Measurements from ENCODE around the gene SYNM.

The SYNM gene

GRCh38 chr15:99165020-99165790, 60.3 kb downstream of the SYNM start:
- Histone ChIP-seq H3K9ac (ENCODE audit: low read length) (no peak overlapping the region), H3K9me3 (ENCODE audit: control insufficient read depth, insufficient read depth, low read depth, low read length) (no peaks in the 10 kb centered on the region), H3K4me1 (ENCODE audit: control insufficient read depth, insufficient read depth, low read length) (no peaks in the 10 kb centered on the region), H3K4me3 (ENCODE audit: low read depth, low read length) (no peak overlapping the region), H3K27ac (ENCODE audit: low read depth, low read length) (no peak overlapping the region), H3K36me3 (ENCODE audit: control insufficient read depth, insufficient read depth, low read length) (peaks cover 11% of the 10 kb centered on the region), H3K27me3 (ENCODE audit: control insufficient read depth, insufficient read depth, low read length) (no peaks in the 10 kb centered on the region)

- no peak overlapping the region for H3K9ac ChIP-seq (ENCODE audit: low read length)
- no peak overlapping the region for H3K27ac ChIP-seq (ENCODE audit: low read depth, low read length)
- H3K4me3 ChIP-seq (ENCODE audit: low read depth, low read length): no peak overlapping the region
- no peaks in the 10 kb centered on the region for H3K9me3 ChIP-seq (ENCODE audit: control insufficient read depth, insufficient read depth, low read depth, low read length)
- H3K4me1 ChIP-seq (ENCODE audit: control insufficient read depth, insufficient read depth, low read length): no peaks in the 10 kb centered on the region
- peaks cover 15% of the 10 kb centered on the region for H3K36me3 ChIP-seq (ENCODE audit: control insufficient read depth, insufficient read depth, low read length)
- H3K27me3 ChIP-seq (ENCODE audit: control insufficient read depth, insufficient read depth, low read length): no peaks in the 10 kb centered on the region
Measured at GRCh38 chr15:99165956-99166689, 61.2 kb downstream of the SYNM start.

- no peaks in the 10 kb centered on the region for H3K9me3 ChIP-seq (ENCODE audit: control insufficient read depth, insufficient read depth, low read depth, low read length)
- no peaks in the 10 kb centered on the region for H3K27me3 ChIP-seq (ENCODE audit: control insufficient read depth, insufficient read depth, low read length)
- no peak overlapping the region for H3K27ac ChIP-seq (ENCODE audit: low read depth, low read length)
- H3K36me3 ChIP-seq (ENCODE audit: control insufficient read depth, insufficient read depth, low read length): peaks cover 11% of the 10 kb centered on the region
- no peak overlapping the region for H3K9ac ChIP-seq (ENCODE audit: low read length)
- no peaks in the 10 kb centered on the region for H3K4me1 ChIP-seq (ENCODE audit: control insufficient read depth, insufficient read depth, low read length)
- no peak overlapping the region for H3K4me3 ChIP-seq (ENCODE audit: low read depth, low read length)
Measured at GRCh38 chr15:99167201-99167600, 62.3 kb downstream of the SYNM start.

- Histone ChIP-seq H3K9ac (ENCODE audit: low read length) (no peak overlapping the region), H3K9me3 (ENCODE audit: control insufficient read depth, insufficient read depth, low read depth, low read length) (no peaks in the 10 kb centered on the region), H3K4me1 (ENCODE audit: control insufficient read depth, insufficient read depth, low read length) (no peaks in the 10 kb centered on the region), H3K36me3 (ENCODE audit: control insufficient read depth, insufficient read depth, low read length) (peaks cover 14% of the 10 kb centered on the region), H3K27ac (ENCODE audit: low read depth, low read length) (no peak overlapping the region), H3K4me3 (ENCODE audit: low read depth, low read length) (no peak overlapping the region), H3K27me3 (ENCODE audit: control insufficient read depth, insufficient read depth, low read length) (no peaks in the 10 kb centered on the region)
Measured at GRCh38 chr15:99167640-99168039, 62.8 kb downstream of the SYNM start.

- Histone ChIP-seq H3K4me3 (ENCODE audit: low read depth, low read length) (no peak overlapping the region), H3K9ac (ENCODE audit: low read length) (no peak overlapping the region), H3K27ac (ENCODE audit: low read depth, low read length) (no peak overlapping the region), H3K36me3 (ENCODE audit: control insufficient read depth, insufficient read depth, low read length) (peaks cover 18% of the 10 kb centered on the region), H3K9me3 (ENCODE audit: control insufficient read depth, insufficient read depth, low read depth, low read length) (no peaks in the 10 kb centered on the region), H3K27me3 (ENCODE audit: control insufficient read depth, insufficient read depth, low read length) (no peaks in the 10 kb centered on the region), H3K4me1 (ENCODE audit: control insufficient read depth, insufficient read depth, low read length) (no peaks in the 10 kb centered on the region)
Measured at GRCh38 chr15:99168601-99169580, 64.0 kb downstream of the SYNM start.

- no peak overlapping the region for H3K27ac ChIP-seq (ENCODE audit: low read depth, low read length)
Measured at GRCh38 chr15:99169769-99170311, 65.0 kb downstream of the SYNM start.

GRCh38 chr15:99170476-99171065, 65.7 kb downstream of the SYNM start:
- peaks cover 21% of the 10 kb centered on the region for H3K36me3 ChIP-seq (ENCODE audit: control insufficient read depth, insufficient read depth, low read length)
- no peaks in the 10 kb centered on the region for H3K27me3 ChIP-seq (ENCODE audit: control insufficient read depth, insufficient read depth, low read length)
- H3K4me1 ChIP-seq (ENCODE audit: control insufficient read depth, insufficient read depth, low read length): no peaks in the 10 kb centered on the region
- H3K4me3 ChIP-seq (ENCODE audit: low read depth, low read length): no peak overlapping the region
- no peak overlapping the region for H3K27ac ChIP-seq (ENCODE audit: low read depth, low read length)
- no peak overlapping the region for H3K9ac ChIP-seq (ENCODE audit: low read length)
- no peaks in the 10 kb centered on the region for H3K9me3 ChIP-seq (ENCODE audit: control insufficient read depth, insufficient read depth, low read depth, low read length)

More at GRCh38 chr15:99169769-99170311, 65.0 kb downstream of the SYNM start:
- H3K27me3 ChIP-seq (ENCODE audit: control insufficient read depth, insufficient read depth, low read length): no peaks in the 10 kb centered on the region
- H3K36me3 ChIP-seq (ENCODE audit: control insufficient read depth, insufficient read depth, low read length): peaks cover 21% of the 10 kb centered on the region
- H3K4me3 ChIP-seq (ENCODE audit: low read depth, low read length): no peak overlapping the region
- H3K4me1 ChIP-seq (ENCODE audit: control insufficient read depth, insufficient read depth, low read length): no peaks in the 10 kb centered on the region
- H3K9ac ChIP-seq (ENCODE audit: low read length): no peak overlapping the region
- no peaks in the 10 kb centered on the region for H3K9me3 ChIP-seq (ENCODE audit: control insufficient read depth, insufficient read depth, low read depth, low read length)

GRCh38 chr15:99172171-99172570, 67.3 kb downstream of the SYNM start:
- no peaks in the 10 kb centered on the region for H3K27me3 ChIP-seq (ENCODE audit: control insufficient read depth, insufficient read depth, low read length)
- no peak overlapping the region for H3K9ac ChIP-seq (ENCODE audit: low read length)
- no peaks in the 10 kb centered on the region for H3K9me3 ChIP-seq (ENCODE audit: control insufficient read depth, insufficient read depth, low read depth, low read length)
- H3K36me3 ChIP-seq (ENCODE audit: control insufficient read depth, insufficient read depth, low read length): peaks cover 21% of the 10 kb centered on the region
- no peak overlapping the region for H3K4me3 ChIP-seq (ENCODE audit: low read depth, low read length)
- H3K4me1 ChIP-seq (ENCODE audit: control insufficient read depth, insufficient read depth, low read length): no peaks in the 10 kb centered on the region
- no peak overlapping the region for H3K27ac ChIP-seq (ENCODE audit: low read depth, low read length)

- no peaks in the 10 kb centered on the region for H3K4me1 ChIP-seq (ENCODE audit: control insufficient read depth, insufficient read depth, low read length)
- no peaks in the 10 kb centered on the region for H3K9me3 ChIP-seq (ENCODE audit: control insufficient read depth, insufficient read depth, low read depth, low read length)
- no peak overlapping the region for H3K9ac ChIP-seq (ENCODE audit: low read length)
- H3K36me3 ChIP-seq (ENCODE audit: control insufficient read depth, insufficient read depth, low read length): peaks cover 19% of the 10 kb centered on the region
- H3K27me3 ChIP-seq (ENCODE audit: control insufficient read depth, insufficient read depth, low read length): no peaks in the 10 kb centered on the region
- H3K4me3 ChIP-seq (ENCODE audit: low read depth, low read length): no peak overlapping the region
- no peak overlapping the region for H3K27ac ChIP-seq (ENCODE audit: low read depth, low read length)
Measured at GRCh38 chr15:99172989-99173388, 68.1 kb downstream of the SYNM start.

GRCh38 chr15:99174567-99175395, 69.9 kb downstream of the SYNM start:
- H3K9ac ChIP-seq (ENCODE audit: low read length): no peak overlapping the region
- H3K27ac ChIP-seq (ENCODE audit: low read depth, low read length): no peak overlapping the region
- H3K36me3 ChIP-seq (ENCODE audit: control insufficient read depth, insufficient read depth, low read length): peaks cover 16% of the 10 kb centered on the region
- H3K4me3 ChIP-seq (ENCODE audit: low read depth, low read length): no peak overlapping the region
- H3K27me3 ChIP-seq (ENCODE audit: control insufficient read depth, insufficient read depth, low read length): no peaks in the 10 kb centered on the region
- no peaks in the 10 kb centered on the region for H3K9me3 ChIP-seq (ENCODE audit: control insufficient read depth, insufficient read depth, low read depth, low read length)
- no peaks in the 10 kb centered on the region for H3K4me1 ChIP-seq (ENCODE audit: control insufficient read depth, insufficient read depth, low read length)
